IMR-90 (cell line): Measurements from ENCODE around the gene WASHC4. TPM values are rescaled to one million over a fixed set of nuclear protein-coding genes. Genes with fewer than 3 reads are reported as not detected.

ENCODE experiments used
- ATAC-seq: fragments of 200-7000 bp; cut with Tn5 transposase; 2 replicates; pipeline ENCODE4 v1.9.1; 2020; ENCODE audit warnings: low read depth, mild to moderate bottlenecking, moderate library complexity
- BruUV-seq: library from RNA; stranded (reverse); fragments of 400-500 nt; replicated peaks from 2 replicates; lab custom pipeline; 2021; lab: Mats Ljungman, UMichigan
- CTCF ChIA-PET: fragments of 300-600 bp; formaldehyde crosslinking; extraction: SDS; loops from one replicate; lab custom pipeline; 2021; ENCODE audit warnings: antibody characterized with exemption; lab: Yijun Ruan, JAX
- POLR2A ChIA-PET: fragments of 300-600 bp; sonication (Branson Sonifier 250); formaldehyde crosslinking; loops from one replicate; lab custom pipeline; 2022; ENCODE audit warnings: antibody characterized with exemption; ENCODE audit not compliant: unreplicated experiment; lab: Charles Lee
- DNase-seq: peaks from one replicate; pipeline ENCODE4 v3.0.0; 2013
- H2AFZ ChIP-seq: replicated peaks from 2 replicates; pipeline ENCODE3; 2013; ENCODE audit warnings: low read length, mild to moderate bottlenecking; ENCODE audit not compliant: poor library complexity
- H2AK5ac ChIP-seq: 2 replicates; pipeline ENCODE4 v1.6.1; 2013; ENCODE audit warnings: low read depth, low read length, inconsistent platforms
- H2AK9ac ChIP-seq: replicated peaks from 2 replicates; pipeline ENCODE3; 2013; ENCODE audit warnings: mild to moderate bottlenecking, low read depth, low read length, moderate library complexity; ENCODE audit not compliant: poor library complexity
- H2BK120ac ChIP-seq: 2 replicates; pipeline ENCODE4 v1.6.1; 2013; ENCODE audit warnings: low read depth, low read length, inconsistent platforms
- H2BK15ac ChIP-seq: 3 replicates; pipeline ENCODE4 v1.6.1; 2013; ENCODE audit warnings: low read depth, low read length, inconsistent platforms
- H2BK20ac ChIP-seq: 2 replicates; pipeline ENCODE4 v1.6.1; 2013; ENCODE audit warnings: low read depth, mild to moderate bottlenecking, inconsistent platforms, low read length, moderate library complexity
- H2BK5ac ChIP-seq: 2 replicates; pipeline ENCODE4 v1.6.1; 2013; ENCODE audit warnings: mild to moderate bottlenecking, low read depth, low read length, inconsistent platforms; ENCODE audit not compliant: poor library complexity, severe bottlenecking
- H3K14ac ChIP-seq: replicated peaks from 2 replicates; pipeline ENCODE4 v1.6.1; 2013; ENCODE audit warnings: low read depth, low read length, inconsistent platforms
- H3K18ac ChIP-seq: 2 replicates; pipeline ENCODE4 v1.6.1; 2013; ENCODE audit warnings: low read depth, low read length, control low read depth
- H3K23ac ChIP-seq: 2 replicates; pipeline ENCODE4 v1.6.1; 2013; ENCODE audit warnings: low read depth, low read length, inconsistent platforms
- H3K27ac ChIP-seq: 2 replicates; pipeline ENCODE4 v1.5.1; 2013; ENCODE audit warnings: mild to moderate bottlenecking, control low read depth, low read length; ENCODE audit not compliant: insufficient read depth
- H3K27me3 ChIP-seq: 2 replicates; pipeline ENCODE4 v1.6.1; 2013; ENCODE audit warnings: low read length; ENCODE audit not compliant: control insufficient read depth, insufficient read depth
- H3K36me3 ChIP-seq: 2 replicates; pipeline ENCODE4 v1.6.1; 2013; ENCODE audit warnings: low read length, mixed read lengths; ENCODE audit not compliant: control insufficient read depth, insufficient read depth
- H3K4ac ChIP-seq: 2 replicates; pipeline ENCODE4 v1.6.1; 2013; ENCODE audit warnings: low read depth, low read length, inconsistent platforms
- H3K4me1 ChIP-seq: 2 replicates; pipeline ENCODE4 v1.6.1; 2013; ENCODE audit warnings: low read length, mixed read lengths; ENCODE audit not compliant: control insufficient read depth, insufficient read depth
- H3K4me2 ChIP-seq: 2 replicates; pipeline ENCODE4 v1.6.1; 2013; ENCODE audit warnings: low read depth, mild to moderate bottlenecking, control low read depth, low read length, moderate library complexity
- H3K4me3 ChIP-seq: 2 replicates; pipeline ENCODE4 v1.5.1; 2013; ENCODE audit warnings: low read depth, mild to moderate bottlenecking, control low read depth, low read length, moderate library complexity; ENCODE audit not compliant: insufficient read depth
- H3K56ac ChIP-seq: 2 replicates; pipeline ENCODE4 v1.6.1; 2013; ENCODE audit warnings: low read length, inconsistent platforms; ENCODE audit not compliant: insufficient read depth; ENCODE audit errors: extremely low read depth
- H3K79me1 ChIP-seq, 2 experiments: 2 replicates each; pipeline ENCODE4 v1.6.1; 2013; ENCODE audit warnings: low read length in 2 of 2, inconsistent platforms in 1 of 2, low read depth in 1 of 2
- H3K9ac ChIP-seq: 2 replicates; pipeline ENCODE4 v1.6.1; 2013; ENCODE audit warnings: low read depth, low read length, control low read depth
- H3K9me1 ChIP-seq: 2 replicates; pipeline ENCODE4 v1.6.1; 2013; ENCODE audit warnings: low read length, inconsistent platforms; ENCODE audit not compliant: insufficient read depth
- H3K9me3 ChIP-seq: 2 replicates; pipeline ENCODE4 v1.6.1; 2013; ENCODE audit warnings: low read length; ENCODE audit not compliant: control insufficient read depth, insufficient read depth
- H4K20me1 ChIP-seq: 2 replicates; pipeline ENCODE4 v1.6.1; 2013; ENCODE audit warnings: low read length, inconsistent platforms; ENCODE audit not compliant: insufficient read depth
- H4K5ac ChIP-seq: 2 replicates; pipeline ENCODE4 v1.6.1; 2013; ENCODE audit warnings: mild to moderate bottlenecking, low read depth, low read length, control low read depth
- H4K8ac ChIP-seq, 2 experiments: 2 replicates each; pipeline ENCODE4 v1.6.1; 2013; ENCODE audit warnings: low read depth in 2 of 2, low read length in 2 of 2, control low read depth in 1 of 2, inconsistent platforms in 1 of 2
- H4K91ac ChIP-seq: 2 replicates; pipeline ENCODE4 v1.6.1; 2013; ENCODE audit warnings: low read depth, low read length, inconsistent platforms; ENCODE audit not compliant: insufficient read depth
- BHLHE40 ChIP-seq: fragments of 150-350 bp; IDR thresholded peaks from 2 replicates; pipeline ENCODE4 v1.6.1; 2016; ENCODE audit warnings: mild to moderate bottlenecking, low read depth, low read length
- CEBPB ChIP-seq: IDR thresholded peaks from 2 replicates; pipeline ENCODE4 v1.6.1; 2012; ENCODE audit warnings: low read depth, low read length, improper control_type of control experiment
- CHD1 ChIP-seq: IDR thresholded peaks from 2 replicates; pipeline ENCODE4 v1.6.1; 2012; ENCODE audit warnings: low read depth, low read length, improper control_type of control experiment
- FOS ChIP-seq: fragments of 150-350 bp; IDR thresholded peaks from 2 replicates; pipeline ENCODE4 v1.6.1; 2016; ENCODE audit warnings: low read depth, low read length
- MAFK ChIP-seq: IDR thresholded peaks from 2 replicates; pipeline ENCODE4 v1.6.1; 2012; ENCODE audit warnings: low read depth, low read length, improper control_type of control experiment
- MAZ ChIP-seq: IDR thresholded peaks from 2 replicates; pipeline ENCODE4 v1.6.1; 2012; ENCODE audit warnings: low read depth, mild to moderate bottlenecking, low read length, improper control_type of control experiment, moderate library complexity, borderline replicate concordance
- POLR2A ChIP-seq: IDR thresholded peaks from 2 replicates; pipeline ENCODE4 v1.6.1; 2012; ENCODE audit warnings: mild to moderate bottlenecking, low read depth, low read length
- RAD21 ChIP-seq: IDR thresholded peaks from 2 replicates; pipeline ENCODE4 v1.6.1; 2012; ENCODE audit warnings: low read length, improper control_type of control experiment
- RFX5 ChIP-seq: IDR thresholded peaks from 2 replicates; pipeline ENCODE4 v1.8.0; 2012; ENCODE audit warnings: low read depth, mild to moderate bottlenecking, low read length, moderate library complexity
- SMC3 ChIP-seq: fragments of 150-350 bp; IDR thresholded peaks from 2 replicates; pipeline ENCODE4 v1.6.1; 2016; ENCODE audit warnings: low read depth, mild to moderate bottlenecking, antibody characterized with exemption, low read length, moderate library complexity
- dilution Hi-C: fragments of 300-500 bp; cut with HindIII; formaldehyde crosslinking; loops from one replicate; pipeline ENCODE4 v1.14.3; 2018; ENCODE audit warnings: low sequenced_read_pairs; ENCODE audit not compliant: unreplicated experiment
- in situ Hi-C: fragments of 300-500 bp; cut with MboI; formaldehyde crosslinking; loops from 3 replicates; pipeline ENCODE4 v1.14.3; 2019; ENCODE audit warnings: low sequenced_read_pairs, inconsistent platforms, mixed read lengths
- intact Hi-C: fragments of 100-400 bp; cut with micrococcal nuclease; formaldehyde crosslinking; loops from 2 replicates; pipeline ENCODE4 v1.10.0; 2022
- polyA plus RNA-seq, 3 experiments: library from polyadenylated mRNA; depleted of rRNA; stranded (reverse); fragments of >200 nt; gene quantifications; 2 replicates each; pipeline ENCODE4 v1.2.3, GENCODE V29; 2012; ENCODE audit warnings: low replicate concordance in 1 of 3
- total RNA-seq: library from RNA; depleted of rRNA; stranded (reverse); fragments of >200 nt; gene quantifications from 2 replicates; pipeline ENCODE4 v1.2.3, GENCODE V29; 2012
- TF ChIP-seq, protein P1 (sequence below): conservative IDR thresholded peaks from 2 replicates; pipeline ENCODE4 v1.5.1; 2012; ENCODE audit warnings: mild to moderate bottlenecking, low read depth, low read length, improper control_type of control experiment
- TF ChIP-seq, protein P2 (sequence below): fragments of 150-350 bp; IDR thresholded peaks from 2 replicates; pipeline ENCODE4 v1.6.1; 2017; ENCODE audit warnings: mild to moderate bottlenecking, antibody characterized with exemption, low read length, low read depth
- TF ChIP-seq, protein P3 (sequence below): fragments of 150-350 bp; IDR thresholded peaks from 2 replicates; pipeline ENCODE4 v1.6.1; 2016; ENCODE audit warnings: low read depth, mild to moderate bottlenecking, low read length, moderate library complexity, borderline replicate concordance

WASHC4 gene
- total and polyA plus RNA-seq, 2 of the 4 experiments (the other 2 are of a cell fraction) = 16.4 to 47.0 TPM

DNA sequence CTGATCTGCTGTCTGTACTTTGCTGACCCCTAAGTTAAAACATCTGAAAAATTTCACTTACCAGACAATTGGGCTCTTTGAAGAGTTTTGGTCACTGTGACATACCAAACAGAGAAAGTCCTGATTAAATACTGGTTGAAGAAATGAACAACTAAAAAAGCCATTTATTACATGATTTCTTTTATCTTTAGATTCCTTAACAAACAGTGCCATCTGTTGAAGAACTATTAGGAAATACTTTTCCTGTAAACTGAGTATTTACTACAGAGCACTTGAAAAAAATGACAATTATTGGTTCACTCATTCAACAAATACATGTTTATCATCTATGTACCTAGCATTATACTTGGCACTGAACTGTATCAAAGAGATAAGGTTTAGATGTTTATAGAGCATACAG is 6.5 kb upstream of the WASHC4 start:
- Histone ChIP-seq H3K56ac (no peak overlapping the region), H2AK5ac (no peak overlapping the region), H3K9me1 (no peaks in the 10 kb centered on the region), H3K4me1 (peaks cover 2% of the 10 kb centered on the region; the same call in 1 of the 2 replicates), H3K27me3 (no peaks in the 10 kb centered on the region), H4K91ac (no peak overlapping the region), H4K8ac (no peak overlapping the region), H2AFZ (no peak overlapping the region), H3K14ac (no peak overlapping the region), H2BK120ac (no peak overlapping the region), H3K27ac (no peak overlapping the region), H3K79me1 (no peaks in the 10 kb centered on the region), H2BK20ac (no peak overlapping the region; the same call in 1 of the 2 replicates), H3K18ac (no peak overlapping the region), H2BK5ac (no peak overlapping the region), H2BK15ac (no peak overlapping the region), H4K20me1 (no peaks in the 10 kb centered on the region), H3K4me3 (no peak overlapping the region), H3K9me3 (0 out of 2 replicates have a peak, but pooled peaks cover under 1% of the 10 kb centered on the region), H4K5ac (no peak overlapping the region), H3K23ac (no peak overlapping the region), H3K36me3 (no peaks in the 10 kb centered on the region), H2AK9ac (no peak overlapping the region), H3K9ac (no peak overlapping the region), H3K4ac (no peak overlapping the region), H3K4me2 (no peak overlapping the region)
- POLR2A ChIA-PET = no interaction called here
- TF ChIP-seq CHD1 = no peak
- TF ChIP-seq SMC3 = no peak
- TF ChIP-seq, protein P1, sequence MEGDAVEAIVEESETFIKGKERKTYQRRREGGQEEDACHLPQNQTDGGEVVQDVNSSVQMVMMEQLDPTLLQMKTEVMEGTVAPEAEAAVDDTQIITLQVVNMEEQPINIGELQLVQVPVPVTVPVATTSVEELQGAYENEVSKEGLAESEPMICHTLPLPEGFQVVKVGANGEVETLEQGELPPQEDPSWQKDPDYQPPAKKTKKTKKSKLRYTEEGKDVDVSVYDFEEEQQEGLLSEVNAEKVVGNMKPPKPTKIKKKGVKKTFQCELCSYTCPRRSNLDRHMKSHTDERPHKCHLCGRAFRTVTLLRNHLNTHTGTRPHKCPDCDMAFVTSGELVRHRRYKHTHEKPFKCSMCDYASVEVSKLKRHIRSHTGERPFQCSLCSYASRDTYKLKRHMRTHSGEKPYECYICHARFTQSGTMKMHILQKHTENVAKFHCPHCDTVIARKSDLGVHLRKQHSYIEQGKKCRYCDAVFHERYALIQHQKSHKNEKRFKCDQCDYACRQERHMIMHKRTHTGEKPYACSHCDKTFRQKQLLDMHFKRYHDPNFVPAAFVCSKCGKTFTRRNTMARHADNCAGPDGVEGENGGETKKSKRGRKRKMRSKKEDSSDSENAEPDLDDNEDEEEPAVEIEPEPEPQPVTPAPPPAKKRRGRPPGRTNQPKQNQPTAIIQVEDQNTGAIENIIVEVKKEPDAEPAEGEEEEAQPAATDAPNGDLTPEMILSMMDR = peak; percentile 44
- TF ChIP-seq, protein P2, sequence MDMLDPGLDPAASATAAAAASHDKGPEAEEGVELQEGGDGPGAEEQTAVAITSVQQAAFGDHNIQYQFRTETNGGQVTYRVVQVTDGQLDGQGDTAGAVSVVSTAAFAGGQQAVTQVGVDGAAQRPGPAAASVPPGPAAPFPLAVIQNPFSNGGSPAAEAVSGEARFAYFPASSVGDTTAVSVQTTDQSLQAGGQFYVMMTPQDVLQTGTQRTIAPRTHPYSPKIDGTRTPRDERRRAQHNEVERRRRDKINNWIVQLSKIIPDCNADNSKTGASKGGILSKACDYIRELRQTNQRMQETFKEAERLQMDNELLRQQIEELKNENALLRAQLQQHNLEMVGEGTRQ = no peak
- TF ChIP-seq RFX5 = no peak
- no peak for TF ChIP-seq CEBPB
- TF ChIP-seq MAFK = no peak
- no peak for TF ChIP-seq MAZ
- no peak for TF ChIP-seq POLR2A
- TF ChIP-seq, protein P3, sequence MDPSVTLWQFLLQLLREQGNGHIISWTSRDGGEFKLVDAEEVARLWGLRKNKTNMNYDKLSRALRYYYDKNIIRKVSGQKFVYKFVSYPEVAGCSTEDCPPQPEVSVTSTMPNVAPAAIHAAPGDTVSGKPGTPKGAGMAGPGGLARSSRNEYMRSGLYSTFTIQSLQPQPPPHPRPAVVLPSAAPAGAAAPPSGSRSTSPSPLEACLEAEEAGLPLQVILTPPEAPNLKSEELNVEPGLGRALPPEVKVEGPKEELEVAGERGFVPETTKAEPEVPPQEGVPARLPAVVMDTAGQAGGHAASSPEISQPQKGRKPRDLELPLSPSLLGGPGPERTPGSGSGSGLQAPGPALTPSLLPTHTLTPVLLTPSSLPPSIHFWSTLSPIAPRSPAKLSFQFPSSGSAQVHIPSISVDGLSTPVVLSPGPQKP = no peak
- peak; percentile 47 for TF ChIP-seq RAD21
- no peak for TF ChIP-seq BHLHE40
- no peak for TF ChIP-seq FOS
- CTCF ChIA-PET = interaction anchor here (1.0 kb wide), 1 partner anchor 10 kb away, joined by 3 read pairs; no protein-coding TSS in a partner anchor
- in situ Hi-C loops (no loop called here), intact Hi-C loops (loop anchor here (10.0 kb wide), 1 partner anchor 716 kb away; no protein-coding TSS in a partner anchor), dilution Hi-C loops (no loop called here)
- ATAC-seq = peak; percentile 80
- peak; percentile 45 for DNase-seq
- no TSS peak for BruUV-seq
